Cardiac muscle cell (in vitro differentiated cells and primary cell): Measurements from ENCODE around the gene ARHGAP10. TPM values are rescaled to one million over a fixed set of nuclear protein-coding genes. Genes with fewer than 3 reads are reported as not detected.

Experiments
- DNase-seq, 2 donors: peaks; one replicate each; pipeline versions ENCODE4 v3.0.0 to v3.0.0-alpha.2; 2010 to 2017; ENCODE audit warnings: low read depth in 1 of 2, low spot score in 1 of 2
- H3K27ac ChIP-seq: fragments of 200-600 bp; sonication (generic); 2 replicates; pipeline ENCODE4 v1.5.1; 2016
- H3K27me3 ChIP-seq: fragments of 200-600 bp; sonication (generic); 2 replicates; pipeline ENCODE4 v1.6.0; 2016; ENCODE audit warnings: control low read depth
- H3K36me3 ChIP-seq: fragments of 200-600 bp; sonication (generic); 2 replicates; pipeline ENCODE4 v1.5.1; 2016; ENCODE audit warnings: control low read depth
- H3K4me1 ChIP-seq: fragments of 200-600 bp; sonication (generic); 2 replicates; pipeline ENCODE4 v1.8.1; 2017; ENCODE audit warnings: low read depth, mild to moderate bottlenecking, mixed run types
- H3K4me3 ChIP-seq: fragments of 200-600 bp; sonication (generic); 2 replicates; pipeline ENCODE4 v1.5.1; 2016; ENCODE audit warnings: mild to moderate bottlenecking
- H3K9me3 ChIP-seq: fragments of 200-600 bp; sonication (generic); 2 replicates; pipeline ENCODE4 v1.5.1; 2017; ENCODE audit warnings: low read depth, mild to moderate bottlenecking, control low read depth
- CTCF ChIP-seq: IDR thresholded peaks from 2 replicates; pipeline ENCODE4 v1.5.1; 2012; ENCODE audit warnings: low read depth, mild to moderate bottlenecking, low read length
- polyA plus RNA-seq: library from polyadenylated mRNA; unstranded; fragments of >200 nt; fragmentation: Nextera tagmentation; extraction: Ambion mirVana; gene quantifications from 2 replicates; pipeline ENCODE4 v1.2.1, GENCODE V29; 2016
- total RNA-seq: library from RNA; depleted of rRNA; stranded (reverse); fragments of >200 nt; gene quantifications from 2 replicates; pipeline ENCODE4 v1.2.3, GENCODE V29; 2016

ARHGAP10 gene
- total and polyA plus RNA-seq, 2 experiments from 2014 or later: 12.1 to 15.0 TPM

- Histone ChIP-seq H3K4me3 (no peak overlapping the region), H3K27ac (no peak overlapping the region), H3K36me3 (no peaks in the 10 kb centered on the region), H3K9me3 (no peaks in the 10 kb centered on the region), H3K27me3 (no peaks in the 10 kb centered on the region), H3K4me1 (no peaks in the 10 kb centered on the region)
- no peak for TF ChIP-seq CTCF
- DNase-seq: no peak
Observed at GRCh38 chr4:147891476-147892115, 159.7 kb downstream of the ARHGAP10 start.

GRCh38 chr4:147899512-147899911 lies 167.6 kb downstream of the ARHGAP10 start:
- peak in 1 of 2 donors; percentile 56 for DNase-seq
- Histone ChIP-seq H3K27ac (no peak overlapping the region), H3K9me3 (no peaks in the 10 kb centered on the region), H3K4me3 (no peak overlapping the region), H3K27me3 (no peaks in the 10 kb centered on the region), H3K36me3 (no peaks in the 10 kb centered on the region), H3K4me1 (no peaks in the 10 kb centered on the region)
- no peak for TF ChIP-seq CTCF

DNA sequence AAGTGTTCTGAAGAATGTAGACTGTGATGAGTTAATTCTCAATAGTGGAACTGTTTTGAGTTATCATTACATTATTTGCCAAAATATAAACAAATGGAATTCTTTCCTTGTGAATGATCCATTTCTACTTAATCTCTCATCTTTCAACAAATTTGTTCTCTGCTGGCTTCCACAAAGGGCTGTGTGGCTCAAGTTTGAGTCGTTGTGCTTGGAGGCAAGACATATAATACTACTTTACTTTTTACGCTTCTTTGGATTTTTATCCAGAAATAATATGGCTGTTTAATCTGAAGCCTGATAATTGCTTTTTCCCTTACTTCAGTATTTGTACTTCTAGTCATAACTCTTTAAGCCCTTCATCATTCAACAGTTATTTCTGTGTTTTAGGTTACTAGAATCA lies 169.5 kb downstream of the ARHGAP10 start:
- no peak overlapping the region for H3K27ac ChIP-seq
- no peak for TF ChIP-seq CTCF
- no peaks in the 10 kb centered on the region for H3K9me3 ChIP-seq
- H3K4me1 ChIP-seq: no peaks in the 10 kb centered on the region
- no peak overlapping the region for H3K4me3 ChIP-seq
- H3K27me3 ChIP-seq: no peaks in the 10 kb centered on the region
- no peak for DNase-seq
- H3K36me3 ChIP-seq: no peaks in the 10 kb centered on the region

DNA sequence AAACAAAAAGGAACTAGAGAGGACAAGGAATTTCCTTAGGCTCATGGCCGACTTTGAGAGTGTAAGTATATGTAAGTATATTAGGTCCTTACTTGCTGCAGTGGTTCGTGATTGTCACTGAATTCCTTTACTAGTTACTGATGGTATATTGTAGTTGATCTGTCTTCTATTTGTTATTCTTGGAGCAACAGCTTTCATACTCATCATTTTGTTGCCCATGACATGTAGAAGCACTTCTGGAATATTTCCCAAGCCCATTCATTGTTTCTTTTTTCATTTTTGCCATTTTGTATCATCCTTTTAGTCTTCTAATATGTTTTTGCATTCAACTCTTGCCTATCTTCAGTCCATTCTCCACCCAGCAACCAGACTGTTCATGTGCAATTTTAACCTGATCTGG lies 170.0 kb downstream of the ARHGAP10 start:
- no peaks in the 10 kb centered on the region for H3K36me3 ChIP-seq
- H3K27me3 ChIP-seq: no peaks in the 10 kb centered on the region
- no peaks in the 10 kb centered on the region for H3K9me3 ChIP-seq
- no peaks in the 10 kb centered on the region for H3K4me1 ChIP-seq
- TF ChIP-seq CTCF: no peak
- DNase-seq: no peak
- H3K4me3 ChIP-seq: no peak overlapping the region
- no peak overlapping the region for H3K27ac ChIP-seq

DNA sequence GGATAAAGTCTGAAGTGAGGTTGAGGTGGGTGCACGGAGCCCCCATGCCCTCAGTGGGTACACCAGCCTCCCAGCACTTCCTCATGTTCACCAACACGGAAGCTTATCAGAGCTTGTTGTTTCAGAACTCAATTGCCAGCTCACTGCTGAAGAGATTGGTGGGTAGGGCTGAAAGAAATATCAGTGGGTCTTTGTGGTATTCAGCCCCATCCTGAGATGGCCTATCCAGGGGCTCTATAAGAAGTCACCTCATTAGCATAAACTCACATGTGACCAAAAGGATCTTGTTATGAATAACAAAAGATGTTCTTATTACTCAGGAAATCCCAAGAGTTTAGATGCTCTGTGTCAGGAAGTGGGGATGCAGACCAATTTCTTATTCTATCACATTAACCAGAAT lies 177.3 kb downstream of the ARHGAP10 start:
- no peaks in the 10 kb centered on the region for H3K27me3 ChIP-seq
- TF ChIP-seq CTCF: no peak
- no peak for DNase-seq
- no peak overlapping the region for H3K27ac ChIP-seq
- no peak overlapping the region for H3K4me3 ChIP-seq
- H3K9me3 ChIP-seq: no peaks in the 10 kb centered on the region
- no peaks in the 10 kb centered on the region for H3K36me3 ChIP-seq
- H3K4me1 ChIP-seq: no peaks in the 10 kb centered on the region
